ENCODE results near the gene TTPAL. TPM values are rescaled to one million over a fixed set of nuclear protein-coding genes. Genes with fewer than 3 reads are reported as not detected.
A peak's percentile ranks its signal among the peaks of the same experiment; 100 is the strongest.

The TTPAL gene
- total and polyA plus RNA-seq, 2 donors (not counting 1 experiment from before 2014, with no cell fraction given) = 11.9 to 12.6 TPM

- Histone ChIP-seq H3K9me3 (ENCODE audit: control insufficient read depth, insufficient read depth, low read depth, low read length) (no peaks in the 10 kb centered on the region), H3K36me3 (ENCODE audit: control insufficient read depth, insufficient read depth, low read length) (peaks cover 17% of the 10 kb centered on the region), H3K4me3 (replicated peaks in 1 of 4; ENCODE audit: control extremely low read depth in 1 of 4, insufficient read depth in 1 of 4, low read depth in 3 of 4, low read length in 4 of 4) (no peak overlapping the region), H3K27me3 (ENCODE audit: control insufficient read depth, insufficient read depth, low read length) (no peaks in the 10 kb centered on the region), H3K79me2 (ENCODE audit: control insufficient read depth, insufficient read depth, low read length) (no peaks in the 10 kb centered on the region), H3K4me1 (ENCODE audit: control insufficient read depth, extremely low read depth, insufficient read depth, low read length) (peaks cover 14% of the 10 kb centered on the region), H2AFZ (ENCODE audit: low read length) (no peak overlapping the region), H4K20me1 (ENCODE audit: control insufficient read depth, extremely low read depth, insufficient read depth, low read length) (no peaks in the 10 kb centered on the region), H3K9ac (ENCODE audit: insufficient read depth, low read length) (no peak overlapping the region), H3K27ac (ENCODE audit: insufficient read depth, low read length) (no peak overlapping the region), H3K4me2 (ENCODE audit: extremely low read depth, insufficient read depth, low read length) (no peak overlapping the region)
- no peak for DNase-seq (ENCODE audit: low read depth in 2 of 2)
- TF ChIP-seq EZH2 (IDR thresholded peaks at IDR 0.05; ENCODE audit: low read length, missing control alignments) (no peak), CTCF (conservative IDR thresholded peaks at IDR 0.05 in 1 of 2, IDR thresholded peaks at IDR 0.05 in 1 of 2; ENCODE audit: low read depth in 1 of 2, low read length in 2 of 2) (no peak)
These were observed 13.5 kb downstream of the TTPAL start for GRCh38 chr20:44489223-44489622.

- DNase-seq (ENCODE audit: low read depth in 2 of 2) = no peak
- H3K36me3 ChIP-seq (ENCODE audit: control insufficient read depth, insufficient read depth, low read length) = peaks cover 13% of the 10 kb centered on the region
- H3K9me3 ChIP-seq (ENCODE audit: control insufficient read depth, insufficient read depth, low read depth, low read length) = no peaks in the 10 kb centered on the region
- TF ChIP-seq EZH2 (IDR thresholded peaks at IDR 0.05; ENCODE audit: low read length, missing control alignments) = no peak
- no peak for TF ChIP-seq CTCF (conservative IDR thresholded peaks at IDR 0.05 in 1 of 2, IDR thresholded peaks at IDR 0.05 in 1 of 2; ENCODE audit: low read depth in 1 of 2, low read length in 2 of 2)
- peaks cover 19% of the 10 kb centered on the region for H3K4me1 ChIP-seq (ENCODE audit: control insufficient read depth, extremely low read depth, insufficient read depth, low read length)
- no peaks in the 10 kb centered on the region for H3K79me2 ChIP-seq (ENCODE audit: control insufficient read depth, insufficient read depth, low read length)
- H3K27me3 ChIP-seq (ENCODE audit: control insufficient read depth, insufficient read depth, low read length) = no peaks in the 10 kb centered on the region
- H3K9ac ChIP-seq (ENCODE audit: insufficient read depth, low read length) = no peak overlapping the region
- no peak overlapping the region for H3K4me3 ChIP-seq (replicated peaks in 1 of 4; ENCODE audit: control extremely low read depth in 1 of 4, insufficient read depth in 1 of 4, low read depth in 3 of 4, low read length in 4 of 4)
- H3K4me2 ChIP-seq (ENCODE audit: extremely low read depth, insufficient read depth, low read length) = no peak overlapping the region
- H4K20me1 ChIP-seq (ENCODE audit: control insufficient read depth, extremely low read depth, insufficient read depth, low read length) = no peaks in the 10 kb centered on the region
- no peak overlapping the region for H2AFZ ChIP-seq (ENCODE audit: low read length)
- H3K27ac ChIP-seq (ENCODE audit: insufficient read depth, low read length) = no peak overlapping the region
These were observed 14.3 kb downstream of the TTPAL start for GRCh38 chr20:44489931-44490330.

GRCh38 chr20:44491635-44492395 lies 16.1 kb downstream of the TTPAL start:
- peaks cover 13% of the 10 kb centered on the region for H3K36me3 ChIP-seq (ENCODE audit: control insufficient read depth, insufficient read depth, low read length)

More at GRCh38 chr20:44491635-44492395, 16.1 kb downstream of the TTPAL start:
- DNase-seq (ENCODE audit: low read depth in 2 of 2) = peak; percentile 31 to 69
- no peaks in the 10 kb centered on the region for H3K79me2 ChIP-seq (ENCODE audit: control insufficient read depth, insufficient read depth, low read length)
- no peaks in the 10 kb centered on the region for H3K9me3 ChIP-seq (ENCODE audit: control insufficient read depth, insufficient read depth, low read depth, low read length)
- peak overlapping the region; percentile 54 for H3K27ac ChIP-seq (ENCODE audit: insufficient read depth, low read length)
- H3K27me3 ChIP-seq (ENCODE audit: control insufficient read depth, insufficient read depth, low read length) = no peaks in the 10 kb centered on the region
- H2AFZ ChIP-seq (ENCODE audit: low read length) = no peak overlapping the region
- H3K4me2 ChIP-seq (ENCODE audit: extremely low read depth, insufficient read depth, low read length) = peak overlapping the region; percentile 47
- peaks cover 32% of the 10 kb centered on the region for H3K4me1 ChIP-seq (ENCODE audit: control insufficient read depth, extremely low read depth, insufficient read depth, low read length)
- no peaks in the 10 kb centered on the region for H4K20me1 ChIP-seq (ENCODE audit: control insufficient read depth, extremely low read depth, insufficient read depth, low read length)
- TF ChIP-seq EZH2 (IDR thresholded peaks at IDR 0.05; ENCODE audit: low read length, missing control alignments) (no peak), CTCF (conservative IDR thresholded peaks at IDR 0.05 in 1 of 2, IDR thresholded peaks at IDR 0.05 in 1 of 2; ENCODE audit: low read depth in 1 of 2, low read length in 2 of 2) (no peak)
- no peak overlapping the region for H3K9ac ChIP-seq (ENCODE audit: insufficient read depth, low read length)
- no peak overlapping the region for H3K4me3 ChIP-seq (replicated peaks in 1 of 4; ENCODE audit: control extremely low read depth in 1 of 4, insufficient read depth in 1 of 4, low read depth in 3 of 4, low read length in 4 of 4)

Measured in fibroblast of lung (primary cell).